Upper lobe of left lung (tissue), 4 donors: ENCODE measurements around the gene DLL1.

Experiments
- POLR2AphosphoS5 ChIP-seq, 2 donors: sonication (generic); formaldehyde crosslinking; IDR thresholded peaks; one replicate each; pipeline ENCODE4 v1.5.1; 2017; ENCODE audit warnings: antibody characterized with exemption in 2 of 2
- TF ChIP-seq, protein P1 (sequence below), 6 experiments: fragments of 450-650 bp in 4 of 6; fragments of 200-600 bp in 2 of 6; sonication (generic) in 2 of 6; IDR thresholded peaks; one replicate each; pipeline ENCODE4 v1.5.1; 2016 to 2019; ENCODE audit warnings: antibody characterized with exemption in 6 of 6

DNA sequence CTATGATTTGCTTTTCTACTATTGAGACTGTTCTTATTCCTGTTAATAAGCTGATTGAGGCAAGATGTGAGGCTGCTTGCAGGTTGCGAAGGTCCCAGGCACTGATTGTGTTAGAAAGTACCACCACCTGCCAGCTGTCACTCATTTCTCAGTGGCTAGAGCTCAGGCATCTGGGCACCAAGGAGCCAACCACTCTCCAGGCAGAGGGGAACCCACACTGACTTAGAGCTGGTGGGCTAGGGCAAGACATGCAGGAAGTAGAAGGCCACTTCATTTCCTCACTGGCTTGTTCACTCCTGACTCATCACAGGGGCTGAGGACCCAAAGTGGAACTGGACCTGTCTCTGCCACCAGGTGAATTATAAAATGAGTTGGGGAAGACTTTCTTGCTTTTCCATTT is 7.8 kb upstream of the DLL1 start:
- TF ChIP-seq, protein P1, sequence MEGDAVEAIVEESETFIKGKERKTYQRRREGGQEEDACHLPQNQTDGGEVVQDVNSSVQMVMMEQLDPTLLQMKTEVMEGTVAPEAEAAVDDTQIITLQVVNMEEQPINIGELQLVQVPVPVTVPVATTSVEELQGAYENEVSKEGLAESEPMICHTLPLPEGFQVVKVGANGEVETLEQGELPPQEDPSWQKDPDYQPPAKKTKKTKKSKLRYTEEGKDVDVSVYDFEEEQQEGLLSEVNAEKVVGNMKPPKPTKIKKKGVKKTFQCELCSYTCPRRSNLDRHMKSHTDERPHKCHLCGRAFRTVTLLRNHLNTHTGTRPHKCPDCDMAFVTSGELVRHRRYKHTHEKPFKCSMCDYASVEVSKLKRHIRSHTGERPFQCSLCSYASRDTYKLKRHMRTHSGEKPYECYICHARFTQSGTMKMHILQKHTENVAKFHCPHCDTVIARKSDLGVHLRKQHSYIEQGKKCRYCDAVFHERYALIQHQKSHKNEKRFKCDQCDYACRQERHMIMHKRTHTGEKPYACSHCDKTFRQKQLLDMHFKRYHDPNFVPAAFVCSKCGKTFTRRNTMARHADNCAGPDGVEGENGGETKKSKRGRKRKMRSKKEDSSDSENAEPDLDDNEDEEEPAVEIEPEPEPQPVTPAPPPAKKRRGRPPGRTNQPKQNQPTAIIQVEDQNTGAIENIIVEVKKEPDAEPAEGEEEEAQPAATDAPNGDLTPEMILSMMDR (IDR thresholded peaks at IDR 0.05): no peak
- TF ChIP-seq POLR2AphosphoS5 (IDR thresholded peaks at IDR 0.05): no peak
